ENCODE results near the gene MOXD1.
A peak's percentile ranks its signal among the peaks of the same experiment; 100 is the strongest.

Gene MOXD1

DNA sequence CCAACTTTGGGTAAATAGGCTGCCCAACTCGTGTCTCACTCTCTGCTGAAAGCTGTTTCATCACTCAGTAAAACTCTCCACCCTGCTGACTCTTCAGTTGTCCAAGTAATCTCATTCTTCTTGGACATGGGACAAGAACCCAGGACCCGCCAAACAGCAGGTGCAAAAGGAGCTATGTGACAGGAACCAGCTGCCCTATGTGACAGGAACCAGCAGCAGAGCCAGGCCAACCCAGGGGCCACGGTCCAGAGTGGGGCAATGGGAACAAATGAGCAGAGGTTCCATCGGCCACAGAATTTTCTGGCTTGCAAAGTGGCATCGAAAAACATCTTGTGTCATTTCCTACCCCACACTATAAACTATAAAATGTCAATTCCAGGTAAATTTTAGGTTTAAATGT, 56.5 kb downstream of the MOXD1 start:
- Histone ChIP-seq H3K27me3 (ENCODE audit: insufficient read depth, insufficient read length) (no peaks in the 10 kb centered on the region), H3K36me3 (ENCODE audit: insufficient read depth, insufficient read length, low read length) (no peaks in the 10 kb centered on the region), H3K9ac (ENCODE audit: insufficient read length, low read depth) (no peak overlapping the region), H3K9me3 (ENCODE audit: insufficient read depth, low read length) (peaks cover 10% of the 10 kb centered on the region; the same call in 1 of the 2 replicates), H3K4me3 (ENCODE audit: insufficient read length, low read depth) (no peak overlapping the region), H3K4me1 (ENCODE audit: insufficient read depth, insufficient read length) (no peaks in the 10 kb centered on the region)
- no peak for DNase-seq (ENCODE audit: low read depth, low spot score)
- TF ChIP-seq SUZ12 (IDR thresholded peaks at IDR 0.05; ENCODE audit: extremely low read depth, insufficient read depth, insufficient read length): no peak
- no peak for TF ChIP-seq YY1 (IDR thresholded peaks at IDR 0.05; ENCODE audit: insufficient read depth, insufficient read length)
- TF ChIP-seq ZNF274 (IDR thresholded peaks at IDR 0.05; ENCODE audit: low read depth, low read length): no peak

DNA sequence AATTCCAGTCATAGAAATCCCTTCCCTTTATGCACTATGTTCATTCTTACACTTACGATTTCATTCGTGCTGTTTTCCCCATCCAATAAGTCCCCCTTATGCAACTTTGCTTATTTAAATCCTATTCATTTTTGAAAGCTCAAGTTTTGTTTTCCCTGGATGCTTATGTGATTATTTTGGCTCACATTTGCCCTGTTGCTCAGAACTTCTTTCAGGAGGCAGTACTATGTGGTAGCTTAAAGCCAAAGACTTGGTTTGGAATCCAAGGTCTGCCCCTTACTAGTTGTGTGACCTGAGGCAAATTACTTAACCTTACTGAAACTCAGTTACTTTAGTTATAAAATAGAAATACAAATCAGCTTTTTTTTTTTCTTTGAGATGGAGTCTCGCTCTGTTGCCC, 59.6 kb downstream of the MOXD1 start:
- no peak overlapping the region for H3K4me3 ChIP-seq (ENCODE audit: insufficient read length, low read depth)
- H3K9ac ChIP-seq (ENCODE audit: insufficient read length, low read depth): no peak overlapping the region
- no peaks in the 10 kb centered on the region for H3K36me3 ChIP-seq (ENCODE audit: insufficient read depth, insufficient read length, low read length)
- H3K4me1 ChIP-seq (ENCODE audit: insufficient read depth, insufficient read length): no peaks in the 10 kb centered on the region
- H3K27me3 ChIP-seq (ENCODE audit: insufficient read depth, insufficient read length): no peaks in the 10 kb centered on the region
- TF ChIP-seq ZNF274 (IDR thresholded peaks at IDR 0.05; ENCODE audit: low read depth, low read length): no peak
- TF ChIP-seq YY1 (IDR thresholded peaks at IDR 0.05; ENCODE audit: insufficient read depth, insufficient read length): no peak
- TF ChIP-seq SUZ12 (IDR thresholded peaks at IDR 0.05; ENCODE audit: extremely low read depth, insufficient read depth, insufficient read length): no peak
- peaks cover 10% of the 10 kb centered on the region; the same call in 1 of the 2 replicates for H3K9me3 ChIP-seq (ENCODE audit: insufficient read depth, low read length)
- DNase-seq (ENCODE audit: low read depth, low spot score): no peak

DNA sequence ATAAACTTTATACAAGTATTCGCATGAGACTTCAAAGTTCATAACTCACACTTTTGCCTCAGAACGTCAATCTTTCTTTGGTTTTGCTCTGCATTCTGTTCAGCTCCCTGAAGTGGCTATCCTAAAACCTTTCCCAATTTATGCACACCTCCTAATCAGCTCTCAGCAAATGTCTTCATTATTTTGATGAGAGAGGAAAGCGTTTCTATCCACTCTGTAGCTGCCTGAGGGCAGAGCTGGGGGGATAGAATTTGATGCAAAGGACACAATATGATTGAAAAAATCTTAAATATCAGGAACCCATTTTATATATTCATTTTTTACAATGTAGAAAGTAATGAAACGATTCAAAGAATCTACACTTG, 66.8 kb downstream of the MOXD1 start:
- Histone ChIP-seq H3K9me3 (ENCODE audit: insufficient read depth, low read length) (no peaks in the 10 kb centered on the region; the same call in 1 of the 2 replicates), H3K36me3 (ENCODE audit: insufficient read depth, insufficient read length, low read length) (no peaks in the 10 kb centered on the region), H3K27me3 (ENCODE audit: insufficient read depth, insufficient read length) (no peaks in the 10 kb centered on the region), H3K9ac (ENCODE audit: insufficient read length, low read depth) (no peak overlapping the region), H3K4me1 (ENCODE audit: insufficient read depth, insufficient read length) (no peaks in the 10 kb centered on the region), H3K4me3 (ENCODE audit: insufficient read length, low read depth) (no peak overlapping the region)
- no peak for DNase-seq (ENCODE audit: low read depth, low spot score)
- TF ChIP-seq SUZ12 (IDR thresholded peaks at IDR 0.05; ENCODE audit: extremely low read depth, insufficient read depth, insufficient read length): no peak
- no peak for TF ChIP-seq YY1 (IDR thresholded peaks at IDR 0.05; ENCODE audit: insufficient read depth, insufficient read length)

DNA sequence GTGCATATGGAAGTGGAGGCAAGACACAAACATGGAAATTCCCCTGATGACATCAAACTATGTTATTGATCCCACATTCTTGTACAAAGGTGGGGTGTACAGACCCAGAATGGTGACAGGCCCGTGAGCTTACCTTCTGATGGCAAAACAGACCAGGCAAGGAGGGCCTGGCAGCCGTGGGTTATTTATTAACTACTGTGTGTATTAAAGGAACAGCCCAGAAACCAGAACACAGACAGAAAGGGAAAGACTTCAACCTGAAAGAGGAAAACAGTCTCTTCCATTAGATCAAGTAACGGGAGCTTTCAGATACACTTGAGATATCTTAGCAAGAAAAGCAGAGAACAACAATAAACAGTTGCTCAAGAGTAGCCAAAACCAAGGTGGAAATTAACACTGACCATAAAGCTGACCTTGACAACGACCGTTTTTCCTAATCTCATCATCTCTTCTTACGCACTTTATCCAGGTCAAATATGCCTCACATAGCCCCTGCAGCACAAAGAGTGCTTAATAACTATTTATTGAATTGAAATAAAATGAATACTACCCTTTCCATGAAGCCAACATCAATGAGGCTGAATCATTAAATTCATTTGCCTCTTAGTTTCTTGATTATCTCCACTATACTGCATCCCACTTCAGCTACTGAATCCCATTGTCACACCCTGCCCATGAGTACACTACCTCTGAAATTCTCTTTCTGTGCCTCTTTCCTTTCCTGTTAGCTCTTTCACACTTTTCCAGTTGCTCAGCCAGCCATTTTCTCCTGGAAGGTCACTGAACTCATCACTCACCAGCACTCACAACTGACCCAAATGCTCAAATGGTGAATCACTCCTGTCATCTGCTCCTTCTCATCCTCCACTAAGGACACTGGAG, 67.4 kb downstream of the MOXD1 start:
- H3K4me3 ChIP-seq (ENCODE audit: insufficient read length, low read depth): no peak overlapping the region
- no peaks in the 10 kb centered on the region for H3K4me1 ChIP-seq (ENCODE audit: insufficient read depth, insufficient read length)
- peak; percentile 6 for DNase-seq (ENCODE audit: low read depth, low spot score)
- H3K36me3 ChIP-seq (ENCODE audit: insufficient read depth, insufficient read length, low read length): no peaks in the 10 kb centered on the region
- TF ChIP-seq YY1 (IDR thresholded peaks at IDR 0.05; ENCODE audit: insufficient read depth, insufficient read length): no peak
- TF ChIP-seq ZNF274 (IDR thresholded peaks at IDR 0.05; ENCODE audit: low read depth, low read length): no peak
- TF ChIP-seq SUZ12 (IDR thresholded peaks at IDR 0.05; ENCODE audit: extremely low read depth, insufficient read depth, insufficient read length): no peak
- no peaks in the 10 kb centered on the region; the same call in 1 of the 2 replicates for H3K9me3 ChIP-seq (ENCODE audit: insufficient read depth, low read length)
- H3K27me3 ChIP-seq (ENCODE audit: insufficient read depth, insufficient read length): no peaks in the 10 kb centered on the region
- no peak overlapping the region for H3K9ac ChIP-seq (ENCODE audit: insufficient read length, low read depth)

DNA sequence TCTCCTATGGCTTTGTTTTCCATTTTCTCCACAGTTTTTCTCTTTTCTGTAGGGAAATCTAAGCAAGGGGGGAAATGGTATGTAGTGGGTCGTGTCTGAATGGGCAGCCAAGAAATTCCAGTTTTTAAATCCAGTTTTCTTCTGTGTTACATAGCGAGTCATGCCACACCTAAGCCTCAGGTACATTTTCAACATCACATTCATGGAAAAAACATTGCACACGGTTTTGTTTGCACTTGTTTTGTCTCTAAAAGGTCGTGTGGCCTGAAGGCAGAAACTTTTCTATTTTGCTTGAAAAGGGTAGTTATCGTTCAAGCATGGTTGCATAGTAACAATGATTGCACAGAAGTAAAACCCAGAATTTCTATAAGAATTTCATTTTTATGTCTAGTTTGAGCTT, 70.5 kb downstream of the MOXD1 start:
- H3K27me3 ChIP-seq (ENCODE audit: insufficient read depth, insufficient read length): no peaks in the 10 kb centered on the region
- H3K4me3 ChIP-seq (ENCODE audit: insufficient read length, low read depth): no peak overlapping the region
- no peak overlapping the region for H3K9ac ChIP-seq (ENCODE audit: insufficient read length, low read depth)
- no peak for TF ChIP-seq SUZ12 (IDR thresholded peaks at IDR 0.05; ENCODE audit: extremely low read depth, insufficient read depth, insufficient read length)
- no peak for TF ChIP-seq ZNF274 (IDR thresholded peaks at IDR 0.05; ENCODE audit: low read depth, low read length)
- no peak for TF ChIP-seq YY1 (IDR thresholded peaks at IDR 0.05; ENCODE audit: insufficient read depth, insufficient read length)
- H3K9me3 ChIP-seq (ENCODE audit: insufficient read depth, low read length): no peaks in the 10 kb centered on the region; the same call in 1 of the 2 replicates
- no peak for DNase-seq (ENCODE audit: low read depth, low spot score)
- no peaks in the 10 kb centered on the region for H3K36me3 ChIP-seq (ENCODE audit: insufficient read depth, insufficient read length, low read length)
- H3K4me1 ChIP-seq (ENCODE audit: insufficient read depth, insufficient read length): no peaks in the 10 kb centered on the region

DNA sequence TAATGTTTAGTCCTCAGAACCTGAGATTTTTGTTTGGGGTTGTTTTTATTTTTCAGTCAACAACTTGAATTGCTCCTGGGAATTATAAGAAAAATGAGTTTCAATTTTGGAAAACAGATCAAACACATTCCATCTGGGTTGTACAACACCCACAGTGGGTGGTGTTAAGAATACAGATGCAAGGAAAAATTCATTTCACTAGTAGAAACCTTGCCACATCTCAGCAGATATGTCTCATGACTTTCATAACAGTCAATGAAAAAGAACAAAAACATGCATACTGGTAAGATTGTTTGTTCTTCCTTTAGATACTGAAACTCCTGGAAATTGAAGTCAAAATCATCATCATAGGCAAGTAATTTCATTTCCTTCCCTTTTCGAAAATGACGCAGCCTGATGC, 78.9 kb downstream of the MOXD1 start:
- no peaks in the 10 kb centered on the region for H3K27me3 ChIP-seq (ENCODE audit: insufficient read depth, insufficient read length)
- H3K36me3 ChIP-seq (ENCODE audit: insufficient read depth, insufficient read length, low read length): no peaks in the 10 kb centered on the region
- H3K9ac ChIP-seq (ENCODE audit: insufficient read length, low read depth): no peak overlapping the region
- no peak for DNase-seq (ENCODE audit: low read depth, low spot score)
- no peaks in the 10 kb centered on the region for H3K4me1 ChIP-seq (ENCODE audit: insufficient read depth, insufficient read length)
- no peak for TF ChIP-seq ZNF274 (IDR thresholded peaks at IDR 0.05; ENCODE audit: low read depth, low read length)
- no peak for TF ChIP-seq YY1 (IDR thresholded peaks at IDR 0.05; ENCODE audit: insufficient read depth, insufficient read length)
- no peak for TF ChIP-seq SUZ12 (IDR thresholded peaks at IDR 0.05; ENCODE audit: extremely low read depth, insufficient read depth, insufficient read length)
- no peak overlapping the region for H3K4me3 ChIP-seq (ENCODE audit: insufficient read length, low read depth)
- H3K9me3 ChIP-seq (ENCODE audit: insufficient read depth, low read length): peaks cover 4% of the 10 kb centered on the region; the same call in 1 of the 2 replicates

DNA sequence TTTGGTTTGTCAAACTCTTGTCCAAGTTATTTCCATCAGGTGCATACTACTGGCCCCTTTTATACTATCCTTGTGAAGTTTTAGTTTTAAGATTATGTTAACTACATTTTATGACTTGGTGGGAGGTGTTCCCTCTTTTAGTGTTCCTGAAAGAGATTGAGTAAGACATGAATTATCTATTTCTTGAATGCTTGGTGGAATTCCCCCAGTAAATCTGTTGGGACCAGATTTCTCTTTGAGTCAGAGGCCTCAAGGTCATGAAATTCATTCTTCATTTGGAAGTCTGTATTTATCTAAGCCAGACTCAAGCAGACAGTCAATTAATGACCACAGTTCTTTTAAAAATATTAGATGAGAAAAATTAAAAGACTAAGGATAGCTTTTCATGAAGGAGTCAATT, 81.3 kb downstream of the MOXD1 start:
- no peak for DNase-seq (ENCODE audit: low read depth, low spot score)
- H3K9me3 ChIP-seq (ENCODE audit: insufficient read depth, low read length): peaks cover 12% of the 10 kb centered on the region; the same call in 1 of the 2 replicates
- TF ChIP-seq SUZ12 (IDR thresholded peaks at IDR 0.05; ENCODE audit: extremely low read depth, insufficient read depth, insufficient read length) (no peak), YY1 (IDR thresholded peaks at IDR 0.05; ENCODE audit: insufficient read depth, insufficient read length) (no peak), ZNF274 (IDR thresholded peaks at IDR 0.05; ENCODE audit: low read depth, low read length) (no peak)
- H3K9ac ChIP-seq (ENCODE audit: insufficient read length, low read depth): no peak overlapping the region
- H3K4me1 ChIP-seq (ENCODE audit: insufficient read depth, insufficient read length): no peaks in the 10 kb centered on the region
- H3K27me3 ChIP-seq (ENCODE audit: insufficient read depth, insufficient read length): no peaks in the 10 kb centered on the region
- no peaks in the 10 kb centered on the region for H3K36me3 ChIP-seq (ENCODE audit: insufficient read depth, insufficient read length, low read length)
- H3K4me3 ChIP-seq (ENCODE audit: insufficient read length, low read depth): no peak overlapping the region

Data from NT2/D1 (cell line).